Mesenchymal stem cell (in vitro differentiated cells and primary cell): ENCODE measurements around the gene KIF26B.

ENCODE experiments used
- DNase-seq: peaks from one replicate; pipeline ENCODE4 v3.0.0-alpha.2; 2013
- H2AFZ ChIP-seq: one replicate; pipeline ENCODE4 v1.6.1; 2013; ENCODE audit warnings: low read depth, mild to moderate bottlenecking, control low read depth, inconsistent platforms, low read length, moderate library complexity
- H2AK5ac ChIP-seq: 2 replicates; pipeline ENCODE4 v1.6.1; 2013; ENCODE audit warnings: low read length, moderate library complexity, mild to moderate bottlenecking, inconsistent platforms; ENCODE audit not compliant: severe bottlenecking
- H2BK120ac ChIP-seq: one replicate; pipeline ENCODE4 v1.6.1; 2013; ENCODE audit warnings: low read depth, mild to moderate bottlenecking, inconsistent platforms, low read length, moderate library complexity
- H2BK12ac ChIP-seq, 2 experiments: one replicate each; pipeline ENCODE4 v1.6.1; 2013; ENCODE audit warnings: inconsistent platforms in 2 of 2, low read length in 2 of 2, mild to moderate bottlenecking in 2 of 2, moderate library complexity in 2 of 2, control low read depth in 1 of 2
- H2BK15ac ChIP-seq: one replicate; pipeline ENCODE4 v1.6.1; 2013; ENCODE audit warnings: mild to moderate bottlenecking, low read depth, inconsistent platforms; ENCODE audit not compliant: poor library complexity, severe bottlenecking
- H2BK5ac ChIP-seq: 2 replicates; pipeline ENCODE4 v1.6.1; 2013; ENCODE audit warnings: low read depth, mild to moderate bottlenecking, low read length, control low read depth, inconsistent platforms; ENCODE audit not compliant: poor library complexity, severe bottlenecking
- H3K14ac ChIP-seq, 2 experiments: one replicate each; pipeline ENCODE4 v1.6.1; 2013; ENCODE audit warnings: inconsistent platforms in 2 of 2, low read length in 2 of 2, control low read depth in 1 of 2, mild to moderate bottlenecking in 1 of 2, moderate library complexity in 1 of 2
- H3K18ac ChIP-seq, 2 experiments: one replicate each; pipeline ENCODE4 v1.6.1; 2013; ENCODE audit warnings: inconsistent platforms in 2 of 2, low read length in 2 of 2, control low read depth in 1 of 2, low read depth in 1 of 2, mild to moderate bottlenecking in 1 of 2
- H3K23ac ChIP-seq, 2 experiments: one replicate each; pipeline ENCODE4 v1.6.1; 2013; ENCODE audit warnings: inconsistent platforms in 2 of 2, low read length in 2 of 2, mild to moderate bottlenecking in 2 of 2, moderate library complexity in 2 of 2, control low read depth in 1 of 2
- H3K27ac ChIP-seq: 2 replicates; pipeline ENCODE4 v1.5.1; 2013; ENCODE audit warnings: mild to moderate bottlenecking, moderate library complexity, low read length, control low read depth, inconsistent platforms; ENCODE audit not compliant: poor library complexity, severe bottlenecking
- H3K27me3 ChIP-seq, 2 experiments: 2 replicates each; pipeline versions ENCODE4 v1.6.1 to v1.7.0; 2013; ENCODE audit warnings: low read length in 2 of 2, mild to moderate bottlenecking in 2 of 2, moderate library complexity in 2 of 2, control low read depth in 1 of 2, inconsistent platforms in 1 of 2; ENCODE audit not compliant: control insufficient read depth in 1 of 2, insufficient read depth in 1 of 2
- H3K36me3 ChIP-seq, 2 experiments: 2 replicates each; pipeline versions ENCODE4 v1.6.1 to v1.7.0; 2013; ENCODE audit warnings: low read length in 2 of 2, control low read depth in 1 of 2, inconsistent platforms in 1 of 2, low read depth in 1 of 2, mild to moderate bottlenecking in 1 of 2; ENCODE audit not compliant: insufficient read depth in 2 of 2, control insufficient read depth in 1 of 2
- H3K4ac ChIP-seq, 2 experiments: one replicate each; pipeline ENCODE4 v1.6.1; 2013; ENCODE audit warnings: inconsistent platforms in 2 of 2, low read length in 2 of 2, mild to moderate bottlenecking in 2 of 2, moderate library complexity in 2 of 2, control low read depth in 1 of 2, low read depth in 1 of 2
- H3K4me1 ChIP-seq: 2 replicates; pipeline ENCODE4 v1.6.1; 2013; ENCODE audit warnings: low read depth, low read length, control low read depth; ENCODE audit not compliant: control insufficient read depth, insufficient read depth
- H3K4me2 ChIP-seq: 2 replicates; pipeline ENCODE4 v1.6.1; 2013; ENCODE audit warnings: low read length, mild to moderate bottlenecking, inconsistent platforms; ENCODE audit not compliant: poor library complexity, severe bottlenecking
- H3K4me3 ChIP-seq, 2 experiments: 2 replicates each; pipeline versions ENCODE4 v1.5.1 to v1.7.0; 2013; ENCODE audit warnings: low read length in 2 of 2, mild to moderate bottlenecking in 2 of 2, control low read depth in 1 of 2, low read depth in 1 of 2; ENCODE audit not compliant: insufficient read depth in 1 of 2
- H3K79me1 ChIP-seq: replicated peaks from 2 replicates; pipeline ENCODE4 v1.6.1; 2013; ENCODE audit warnings: mild to moderate bottlenecking, control low read depth, low read length, inconsistent platforms; ENCODE audit not compliant: poor library complexity, severe bottlenecking
- H3K9ac ChIP-seq: 2 replicates; pipeline ENCODE4 v1.7.0; 2013; ENCODE audit warnings: mild to moderate bottlenecking, low read length, moderate library complexity
- H3K9me3 ChIP-seq: 2 replicates; pipeline ENCODE4 v1.7.0; 2013; ENCODE audit warnings: mild to moderate bottlenecking, low read length; ENCODE audit not compliant: control insufficient read depth
- H4K8ac ChIP-seq: one replicate; pipeline ENCODE4 v1.6.1; 2013; ENCODE audit warnings: inconsistent platforms, mild to moderate bottlenecking, low read length, moderate library complexity
- H4K91ac ChIP-seq: one replicate; pipeline ENCODE4 v1.6.1; 2013; ENCODE audit warnings: mild to moderate bottlenecking, low read length, inconsistent platforms
- WGBS: methylation state at CpG from one replicate; pipeline ENCODE4 v1.1.7; 2013; ENCODE audit warnings: mixed read lengths; 5-methylcytosine and 5-hydroxymethylcytosine counted together

KIF26B gene

DNA sequence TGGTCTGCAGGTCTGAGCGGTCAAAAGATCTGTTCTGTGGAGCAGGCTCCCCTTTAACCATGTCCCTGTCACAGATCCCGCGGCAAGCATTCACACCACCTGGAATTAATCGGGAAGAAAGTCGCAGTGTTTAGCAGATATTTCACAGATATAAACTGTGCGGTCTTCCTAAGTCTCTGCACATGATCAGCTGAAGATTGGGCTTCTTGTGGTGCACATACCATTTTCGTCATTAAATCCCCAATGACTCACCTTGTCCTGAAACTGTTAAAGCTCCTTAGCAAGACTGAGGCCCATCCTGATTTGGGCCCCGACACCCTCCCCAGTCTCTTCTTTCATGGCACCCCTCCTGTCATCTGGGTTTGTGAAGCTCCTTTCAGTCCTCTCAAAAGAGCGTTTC, 158.8 kb downstream of the KIF26B start:
- no peak overlapping the region for H3K18ac ChIP-seq
- WGBS: 93% methylated on average over 9 of the region's 9 CpGs

GRCh38 chr1:245316784-245317183, 162.0 kb downstream of the KIF26B start:
- no peaks in the 10 kb centered on the region for H3K79me1 ChIP-seq
- no peak overlapping the region for H3K4ac ChIP-seq
- no peaks in the 10 kb centered on the region for H3K36me3 ChIP-seq
- H2AK5ac ChIP-seq: no peak overlapping the region
- H2BK12ac ChIP-seq: no peak overlapping the region
- no peak overlapping the region for H4K91ac ChIP-seq
- WGBS: 52% methylated on average over 4 of the region's 6 CpGs
- no peak overlapping the region for H3K9ac ChIP-seq
- no peak overlapping the region for H3K18ac ChIP-seq
- no peak overlapping the region for H2BK120ac ChIP-seq
- peaks cover 1% of the 10 kb centered on the region for H3K4me1 ChIP-seq
- no peak overlapping the region for H2BK15ac ChIP-seq
- no peak overlapping the region for H2AFZ ChIP-seq
- no peak overlapping the region for H2BK5ac ChIP-seq
- no peak overlapping the region for H3K27ac ChIP-seq
- no peak for DNase-seq
- peaks cover 5 to 14% of the 10 kb centered on the region in 2 experiments for H3K27me3 ChIP-seq
- H3K14ac ChIP-seq: no peak overlapping the region
- H3K4me3 ChIP-seq: no peak overlapping the region
- H3K4me2 ChIP-seq: no peak overlapping the region
- H3K23ac ChIP-seq: no peak overlapping the region
- no peaks in the 10 kb centered on the region for H3K9me3 ChIP-seq
- no peak overlapping the region for H4K8ac ChIP-seq

More for the DNA sequence above, 158.8 kb downstream of the KIF26B start:
- Histone ChIP-seq H2AK5ac (no peak overlapping the region), H3K27me3 (peaks cover 4 to 5% of the 10 kb centered on the region in 2 experiments), H3K4me1 (peaks cover 9% of the 10 kb centered on the region), H2BK15ac (no peak overlapping the region), H2BK5ac (no peak overlapping the region), H4K91ac (no peak overlapping the region), H3K14ac (no peak overlapping the region), H2AFZ (no peak overlapping the region), H3K4me2 (no peak overlapping the region), H4K8ac (no peak overlapping the region), H3K79me1 (no peaks in the 10 kb centered on the region), H3K9ac (no peak overlapping the region), H3K36me3 (no peaks in the 10 kb centered on the region), H3K23ac (no peak overlapping the region), H3K27ac (no peak overlapping the region), H3K4ac (no peak overlapping the region), H3K4me3 (no peak overlapping the region), H2BK12ac (no peak overlapping the region), H3K9me3 (no peaks in the 10 kb centered on the region), H2BK120ac (no peak overlapping the region)
- DNase-seq: no peak

GRCh38 chr1:245317217-245317616, 162.4 kb downstream of the KIF26B start:
- Histone ChIP-seq H3K27ac (no peak overlapping the region), H2AK5ac (no peak overlapping the region), H3K23ac (no peak overlapping the region), H4K91ac (no peak overlapping the region), H3K4me3 (no peak overlapping the region), H3K27me3 (peaks cover 5 to 14% of the 10 kb centered on the region in 2 experiments), H2BK5ac (no peak overlapping the region), H3K36me3 (no peaks in the 10 kb centered on the region), H3K4me2 (no peak overlapping the region), H2BK120ac (no peak overlapping the region), H2AFZ (no peak overlapping the region), H3K79me1 (no peaks in the 10 kb centered on the region), H3K9ac (no peak overlapping the region), H2BK15ac (no peak overlapping the region), H3K4me1 (peaks cover 1% of the 10 kb centered on the region), H3K4ac (no peak overlapping the region), H2BK12ac (no peak overlapping the region), H3K14ac (no peak overlapping the region), H4K8ac (no peak overlapping the region), H3K9me3 (no peaks in the 10 kb centered on the region), H3K18ac (no peak overlapping the region)
- 69% methylated on average over 3 of the region's 5 CpGs for WGBS
- DNase-seq: no peak

DNA sequence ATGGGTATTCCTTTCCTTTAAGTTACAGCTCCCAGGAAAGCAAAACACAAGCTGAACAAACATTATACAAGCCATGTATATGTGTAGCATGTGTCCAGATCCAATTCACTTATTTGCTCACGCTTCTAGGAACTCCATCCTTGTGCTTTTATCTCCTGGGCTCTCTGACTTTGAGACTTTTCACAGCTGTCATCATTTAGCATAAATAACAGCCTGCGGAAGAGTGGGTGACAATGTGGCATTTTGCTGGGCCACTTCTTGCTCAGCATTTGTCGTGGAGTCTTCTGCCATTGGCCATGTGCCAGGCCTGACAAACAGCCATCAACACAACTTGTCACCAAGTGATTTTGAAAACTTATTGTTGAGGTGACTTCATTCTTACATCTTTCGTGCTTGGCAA, 164.3 kb downstream of the KIF26B start:
- Histone ChIP-seq H2BK5ac (no peak overlapping the region), H4K91ac (no peak overlapping the region), H3K23ac (no peak overlapping the region), H3K27me3 (peaks cover 5 to 14% of the 10 kb centered on the region in 2 experiments), H2BK12ac (no peak overlapping the region), H3K18ac (no peak overlapping the region), H2BK15ac (no peak overlapping the region), H3K4me2 (no peak overlapping the region), H3K4ac (no peak overlapping the region), H2AFZ (no peak overlapping the region), H3K14ac (no peak overlapping the region), H2BK120ac (no peak overlapping the region), H3K4me3 (no peak overlapping the region), H3K9ac (no peak overlapping the region), H3K79me1 (no peaks in the 10 kb centered on the region), H4K8ac (no peak overlapping the region), H3K9me3 (no peaks in the 10 kb centered on the region), H3K4me1 (peaks cover 1% of the 10 kb centered on the region), H3K27ac (no peak overlapping the region), H3K36me3 (no peaks in the 10 kb centered on the region), H2AK5ac (no peak overlapping the region)
- 89% methylated on average over 3 of the region's 4 CpGs for WGBS
- no peak for DNase-seq
